H1 (cell line): Measurements from ENCODE around the gene RHOBTB3. TPM values are rescaled to one million over a fixed set of nuclear protein-coding genes. Genes with fewer than 3 reads are reported as not detected.
A peak's percentile ranks its signal among the peaks of the same experiment; 100 is the strongest.

Experiments used
- CTCF ChIA-PET: fragments of 300-600 bp; sonication (Branson Sonifier 250); formaldehyde crosslinking; loops from one replicate; lab custom pipeline; 2021; ENCODE audit not compliant: partially characterized antibody; lab: Charles Lee
- POLR2A ChIA-PET: fragments of 300-600 bp; sonication (Branson Sonifier 250); formaldehyde crosslinking; loops from one replicate; lab custom pipeline; 2021; ENCODE audit warnings: inconsistent platforms; ENCODE audit not compliant: partially characterized antibody; lab: Charles Lee
- DNase-seq, 2 experiments: peaks; one replicate each; pipeline versions ENCODE4 v3.0.0 to v3.0.0-alpha.2; 2010 to 2022; ENCODE audit warnings: low spot score in 2 of 2, low read depth in 1 of 2, mixed read lengths in 1 of 2
- FAIRE-seq: peaks from 2 replicates; lab custom pipeline; 2011; peaks lifted over from hg19 to GRCh38; lab: Jason Lieb, UNC
- H2AFZ ChIP-seq: 2 replicates; pipeline ENCODE4 v1.8.1; 2012; ENCODE audit warnings: low read length, inconsistent platforms
- H2AK5ac ChIP-seq: 2 replicates; pipeline ENCODE4 v1.6.1; 2013; ENCODE audit warnings: low read depth, low read length
- H2BK120ac ChIP-seq: replicated peaks from 2 replicates; pipeline ENCODE3; 2013; ENCODE audit warnings: low read depth, low read length, inconsistent platforms
- H2BK12ac ChIP-seq: 2 replicates; pipeline ENCODE4 v1.6.1; 2013; ENCODE audit warnings: low read depth, low read length
- H2BK15ac ChIP-seq: 2 replicates; pipeline ENCODE4 v1.6.1; 2013; ENCODE audit warnings: low read length
- H2BK20ac ChIP-seq: 2 replicates; pipeline ENCODE4 v1.6.1; 2013; ENCODE audit warnings: low read length
- H2BK5ac ChIP-seq: 2 replicates; pipeline ENCODE4 v1.6.1; 2013; ENCODE audit warnings: low read depth, low read length
- H3K14ac ChIP-seq: 2 replicates; pipeline ENCODE4 v1.6.1; 2013; ENCODE audit warnings: inconsistent platforms; ENCODE audit not compliant: insufficient read length
- H3K18ac ChIP-seq: 2 replicates; pipeline ENCODE4 v1.6.1; 2013; ENCODE audit warnings: low read length; ENCODE audit errors: extremely low read depth
- H3K23ac ChIP-seq: 2 replicates; pipeline ENCODE4 v1.6.1; 2013; ENCODE audit warnings: inconsistent platforms; ENCODE audit not compliant: insufficient read length
- H3K23me2 ChIP-seq: 2 replicates; pipeline ENCODE4 v1.6.1; 2013; ENCODE audit warnings: low read depth, low read length
- H3K27ac ChIP-seq: 2 replicates; pipeline ENCODE4 v1.6.1; 2011; ENCODE audit warnings: low read depth, low read length, inconsistent platforms
- H3K27me3 ChIP-seq, 4 experiments: replicated peaks in 1 of 4; 1 replicate in 1 of 4; 2 replicates in 3 of 4; pipeline versions ENCODE4 v1.6.1 to v1.8.1; 2011 to 2013; ENCODE audit warnings: low read length in 3 of 4, mild to moderate bottlenecking in 3 of 4, inconsistent platforms in 2 of 4, mixed read lengths in 2 of 4, moderate library complexity in 1 of 4; ENCODE audit not compliant: control insufficient read depth in 3 of 4, insufficient read depth in 3 of 4; ENCODE audit errors: extremely low read depth in 1 of 4
- H3K36me3 ChIP-seq, 4 experiments: 2 replicates each; pipeline versions ENCODE4 v1.6.1 to v1.8.1; 2011 to 2013; ENCODE audit warnings: mild to moderate bottlenecking in 4 of 4, low read length in 3 of 4, moderate library complexity in 2 of 4, control low read depth in 1 of 4, inconsistent platforms in 1 of 4; ENCODE audit not compliant: insufficient read depth in 4 of 4, control insufficient read depth in 2 of 4
- H3K4ac ChIP-seq: replicated peaks from 2 replicates; pipeline ENCODE3; 2013; ENCODE audit warnings: low read length, low read depth, mixed read lengths, inconsistent platforms; ENCODE audit not compliant: insufficient read length
- H3K4me1 ChIP-seq, 4 experiments: replicated peaks in 1 of 4; 1 replicate in 1 of 4; 2 replicates in 3 of 4; pipeline versions ENCODE4 v1.6.1 to v1.8.1; 2011 to 2013; ENCODE audit warnings: low read length in 3 of 4, inconsistent platforms in 2 of 4, mixed read lengths in 1 of 4; ENCODE audit not compliant: insufficient read depth in 4 of 4, control insufficient read depth in 3 of 4
- H3K4me2 ChIP-seq, 2 experiments: 2 replicates each; pipeline versions ENCODE4 v1.6.1 to v1.8.1; 2011 to 2013; ENCODE audit warnings: low read depth in 2 of 2, low read length in 2 of 2, control low read depth in 1 of 2, inconsistent platforms in 1 of 2, mild to moderate bottlenecking in 1 of 2; ENCODE audit not compliant: insufficient read depth in 1 of 2
- H3K4me3 ChIP-seq, 4 experiments: fragments of 200-600, 300-600 bp in 1 of 4; sonication (generic), shearing (Covaris generic), sonication (Bioruptor Twin) in 1 of 4; 2 replicates each; pipeline versions ENCODE4 v1.5.1 to v1.8.1; 2011 to 2016; ENCODE audit warnings: low read length in 4 of 4, low read depth in 3 of 4, control low read depth in 2 of 4, inconsistent platforms in 2 of 4, mild to moderate bottlenecking in 2 of 4, mixed read lengths in 1 of 4, moderate library complexity in 1 of 4; ENCODE audit not compliant: insufficient read depth in 2 of 4; ENCODE audit errors: extremely low read depth in 1 of 4
- H3K56ac ChIP-seq: replicated peaks from 2 replicates; pipeline ENCODE3; 2013; ENCODE audit warnings: low read depth, mild to moderate bottlenecking, mixed read lengths, low read length, inconsistent platforms; ENCODE audit not compliant: insufficient read length
- H3K79me1 ChIP-seq: 2 replicates; pipeline ENCODE4 v1.6.1; 2013; ENCODE audit warnings: low read depth, low read length, control low read depth
- H3K79me2 ChIP-seq, 2 experiments: 2 replicates each; pipeline versions ENCODE4 v1.6.1 to v1.8.1; 2012 to 2013; ENCODE audit warnings: low read length in 2 of 2, mild to moderate bottlenecking in 2 of 2, inconsistent platforms in 1 of 2; ENCODE audit not compliant: insufficient read depth in 2 of 2, control insufficient read depth in 1 of 2
- H3K9ac ChIP-seq, 4 experiments: replicated peaks in 1 of 4; 1 replicate in 1 of 4; 2 replicates in 3 of 4; pipeline versions ENCODE4 v1.6.1 to v1.8.1; 2011 to 2013; ENCODE audit warnings: low read depth in 3 of 4, low read length in 3 of 4, control low read depth in 2 of 4, mild to moderate bottlenecking in 2 of 4, moderate library complexity in 2 of 4, inconsistent platforms in 1 of 4; ENCODE audit errors: extremely low read depth in 1 of 4
- H3K9me3 ChIP-seq, 2 experiments: 2 replicates each; pipeline versions ENCODE4 v1.6.1 to v1.8.1; 2012 to 2013; ENCODE audit warnings: mild to moderate bottlenecking in 2 of 2, moderate library complexity in 2 of 2, control low read depth in 1 of 2, inconsistent platforms in 1 of 2, low read depth in 1 of 2, low read length in 1 of 2, mixed read lengths in 1 of 2; ENCODE audit not compliant: insufficient read depth in 2 of 2
- H4K20me1 ChIP-seq, 2 experiments: replicated peaks in 1 of 2; 2 replicates each; pipeline versions ENCODE3 to v1.8.1; 2011 to 2013; ENCODE audit warnings: inconsistent platforms in 2 of 2, low read length in 2 of 2, mild to moderate bottlenecking in 1 of 2; ENCODE audit not compliant: insufficient read depth in 2 of 2, control insufficient read depth in 1 of 2
- H4K5ac ChIP-seq: 2 replicates; pipeline ENCODE4 v1.6.1; 2013; ENCODE audit warnings: low read length, low read depth, mixed read lengths, inconsistent platforms; ENCODE audit not compliant: insufficient read length
- H4K8ac ChIP-seq: 2 replicates; pipeline ENCODE4 v1.8.0; 2013; ENCODE audit warnings: mild to moderate bottlenecking, moderate library complexity, low read length, inconsistent platforms; ENCODE audit not compliant: insufficient read depth; ENCODE audit errors: extremely low read depth
- H4K91ac ChIP-seq: replicated peaks from 2 replicates; pipeline ENCODE3; 2013; ENCODE audit warnings: low read length, mixed read lengths, inconsistent platforms; ENCODE audit not compliant: insufficient read length
- CEBPB ChIP-seq: IDR thresholded peaks from 2 replicates; pipeline ENCODE4 v1.6.1; 2012; ENCODE audit warnings: low read depth, low read length
- FOSL1 ChIP-seq: IDR thresholded peaks from 2 replicates; pipeline ENCODE4 v1.6.1; 2011; ENCODE audit warnings: mild to moderate bottlenecking, low read depth, low read length, moderate library complexity; ENCODE audit not compliant: insufficient read depth
- WGBS, 2 experiments: shearing (Covaris generic) in 1 of 2; methylation state at CpG; one replicate each; pipeline versions ENCODE4 v1.1.6 to v1.1.7; 2013 to 2015; ENCODE audit warnings: low lambda C conversion rate in 2 of 2, mixed read lengths in 2 of 2, inconsistent platforms in 1 of 2, low coverage in 1 of 2, missing lambda C conversion rate in 1 of 2; ENCODE audit not compliant: insufficient replicate concordance in 2 of 2, insufficient coverage in 1 of 2, insufficient read length in 1 of 2; ENCODE audit errors: extremely low coverage in 1 of 2, missing lambda C conversion rate in 1 of 2; 5-methylcytosine and 5-hydroxymethylcytosine counted together
- polyA plus RNA-seq, 7 experiments: library from polyadenylated mRNA; depleted of rRNA in 3 of 7; stranded (reverse) in 5 of 7; unstranded in 2 of 7; fragments of >200 nt in 5 of 7; fragments of 200-250 nt in 2 of 7; gene quantifications; 1 replicate in 5 of 7; 2 replicates in 1 of 7; 4 replicates in 1 of 7; pipeline versions ENCODE4 v1.2.1 to v1.2.3, GENCODE V29; 2011 to 2013; ENCODE audit warnings: missing spikeins in 2 of 7, mixed read lengths in 2 of 7
- total RNA-seq: library from RNA; stranded (reverse); fragmentation: NEBNext Ultra II Directional; extraction: Animal tissue kit (Norgen Biotek cat#: 25700); gene quantifications from 2 replicates; pipeline ENCODE4 v1.2.1, GENCODE V29; 2021
- TF ChIP-seq, protein P1 (sequence below): IDR thresholded peaks from 2 replicates; pipeline ENCODE4 v1.6.1; 2012; ENCODE audit warnings: low read length, inconsistent platforms

The RHOBTB3 gene
- total and polyA plus RNA-seq, 2 of the 8 experiments (the other 6 are each of a cell fraction or from before 2014, with no cell fraction given), result 8.2 to 17.5 TPM

DNA sequence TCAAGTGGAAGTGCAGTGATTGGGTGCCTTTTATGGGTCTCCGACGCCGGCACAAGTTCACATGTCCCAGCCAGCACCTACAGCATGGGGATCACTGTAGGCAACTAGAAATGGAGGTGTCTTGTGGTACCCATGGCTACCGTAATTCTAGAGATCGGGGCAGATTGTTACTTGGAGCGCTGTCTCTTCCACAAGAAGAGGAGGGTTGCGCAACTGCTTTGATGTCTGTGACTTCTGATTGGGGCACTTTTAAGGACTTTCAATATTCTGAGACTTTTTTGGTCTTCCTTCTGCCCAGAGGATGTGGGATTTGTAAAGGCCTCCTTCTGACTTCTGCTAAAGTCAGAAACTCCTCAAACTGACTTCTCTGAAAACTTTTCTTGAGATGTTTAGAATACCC, 49.5 kb downstream of the RHOBTB3 start:
- H3K27me3 ChIP-seq, result no peaks in the 10 kb centered on the region
- WGBS, 2 experiments, result 92% methylated on average over 7 of the region's 7 CpGs; no CpG with 5 or more reads in 1 of the 2 experiments
- H3K4ac ChIP-seq, result no peak overlapping the region
- H3K14ac ChIP-seq, result no peak overlapping the region
- ChIA-PET CTCF (interaction anchor here (0.6 to 4.7 kb wide), 36 partner anchors 9 to 556 kb away, joined by 3 to 120 read pairs (median 7); partner anchors contain the start of genes GLRX, RFESD and RHOBTB3), POLR2A (no interaction called here)
- no peak overlapping the region for H2AFZ ChIP-seq
- no peak overlapping the region for H3K23ac ChIP-seq
- H3K27ac ChIP-seq, result no peak overlapping the region
- H3K9ac ChIP-seq, result no peak overlapping the region
- no peaks in the 10 kb centered on the region for H4K20me1 ChIP-seq
- no peaks in the 10 kb centered on the region for H3K79me1 ChIP-seq
- no peak overlapping the region for H2BK12ac ChIP-seq
- no peak overlapping the region for H4K5ac ChIP-seq
- DNase-seq, result no peak
- no peaks in the 10 kb centered on the region for H3K4me1 ChIP-seq
- no peak overlapping the region for H2AK5ac ChIP-seq
- no peaks in the 10 kb centered on the region for H3K79me2 ChIP-seq
- H4K8ac ChIP-seq, result no peak overlapping the region
- no peak overlapping the region for H2BK15ac ChIP-seq
- peak; percentile 82 for TF ChIP-seq CEBPB
- TF ChIP-seq FOSL1, result no peak
- TF ChIP-seq, protein P1, sequence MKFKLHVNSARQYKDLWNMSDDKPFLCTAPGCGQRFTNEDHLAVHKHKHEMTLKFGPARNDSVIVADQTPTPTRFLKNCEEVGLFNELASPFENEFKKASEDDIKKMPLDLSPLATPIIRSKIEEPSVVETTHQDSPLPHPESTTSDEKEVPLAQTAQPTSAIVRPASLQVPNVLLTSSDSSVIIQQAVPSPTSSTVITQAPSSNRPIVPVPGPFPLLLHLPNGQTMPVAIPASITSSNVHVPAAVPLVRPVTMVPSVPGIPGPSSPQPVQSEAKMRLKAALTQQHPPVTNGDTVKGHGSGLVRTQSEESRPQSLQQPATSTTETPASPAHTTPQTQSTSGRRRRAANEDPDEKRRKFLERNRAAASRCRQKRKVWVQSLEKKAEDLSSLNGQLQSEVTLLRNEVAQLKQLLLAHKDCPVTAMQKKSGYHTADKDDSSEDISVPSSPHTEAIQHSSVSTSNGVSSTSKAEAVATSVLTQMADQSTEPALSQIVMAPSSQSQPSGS, result no peak
- no peak overlapping the region for H3K56ac ChIP-seq
- H2BK120ac ChIP-seq, result no peak overlapping the region
- H3K4me3 ChIP-seq, result no peak overlapping the region
- no peak for FAIRE-seq
- no peak overlapping the region for H3K18ac ChIP-seq
- H2BK5ac ChIP-seq, result no peak overlapping the region
- no peak overlapping the region for H2BK20ac ChIP-seq
- no peaks in the 10 kb centered on the region for H3K23me2 ChIP-seq
- H4K91ac ChIP-seq, result no peak overlapping the region
- H3K36me3 ChIP-seq, result no peaks in the 10 kb centered on the region
- H3K9me3 ChIP-seq, result no peaks in the 10 kb centered on the region
- H3K4me2 ChIP-seq, result no peak overlapping the region
